HG03558 (cell line): ENCODE data around the gene UNC45B.
"Not testable (repeated sequence)": the region's sequence is repeated elsewhere in the genome, so short reads cannot be mapped to it uniquely, and the experiment has no call there.

Experiments
- ATAC-seq: cut with Tn5 transposase; IDR thresholded peaks from one replicate; pipeline ENCODE4 v1.9.1; 2021; ENCODE audit warnings: moderate number of reproducible peaks; ENCODE audit not compliant: unreplicated experiment; ENCODE audit errors: extremely low read depth

Gene UNC45B

GRCh38 chr17:35141681-35142466 is 5.7 kb upstream of the UNC45B start, which contains the start of gene NLE1:
Gene NLE1 (minus strand): TSS chr17:35142303. CDS start chr17:35142275, 28 bp downstream.
- no peak for ATAC-seq

GRCh38 chr17:35142467-35142796 is 5.2 kb upstream of the UNC45B start:
- ATAC-seq: no peak

GRCh38 chr17:35144840-35145239 is 2.8 kb upstream of the UNC45B start:
- ATAC-seq: no peak

- ATAC-seq: no peak
Observed at GRCh38 chr17:35146214-35146833, 1.3 kb upstream of the UNC45B start.

- no peak for ATAC-seq
Observed at GRCh38 chr17:35148144-35148543, 527 bp downstream of the UNC45B start.

- no peak for ATAC-seq
Observed at GRCh38 chr17:35149941-35150340, 2.3 kb downstream of the UNC45B start.

- ATAC-seq: not testable (repeated sequence)
Observed at GRCh38 chr17:35151080-35151479, 3.5 kb downstream of the UNC45B start.

GRCh38 chr17:35152421-35153140 is 5.0 kb downstream of the UNC45B start:
- no peak for ATAC-seq

- no peak for ATAC-seq
Observed at GRCh38 chr17:35154196-35155165, 6.9 kb downstream of the UNC45B start.

GRCh38 chr17:35155246-35155645 is 7.6 kb downstream of the UNC45B start:
- ATAC-seq: no peak

GRCh38 chr17:35159940-35160339 is 12.3 kb downstream of the UNC45B start:
- no peak for ATAC-seq

GRCh38 chr17:35160354-35161201 is 13.0 kb downstream of the UNC45B start:
- no peak for ATAC-seq

- ATAC-seq: no peak
Observed at GRCh38 chr17:35161281-35161761, 13.7 kb downstream of the UNC45B start.

- ATAC-seq: no peak
Observed at GRCh38 chr17:35162755-35163154, 15.1 kb downstream of the UNC45B start.

GRCh38 chr17:35163886-35164285 is 16.3 kb downstream of the UNC45B start:
- no peak for ATAC-seq

- ATAC-seq: no peak
Observed at GRCh38 chr17:35164716-35165115, 17.1 kb downstream of the UNC45B start.

GRCh38 chr17:35166526-35166925 is 18.9 kb downstream of the UNC45B start:
- ATAC-seq: no peak

GRCh38 chr17:35167046-35167445 is 19.4 kb downstream of the UNC45B start:
- ATAC-seq: no peak

GRCh38 chr17:35167666-35168065 is 20.0 kb downstream of the UNC45B start:
- ATAC-seq: no peak
